ENCODE data around the gene PCDHB8.
"Not testable (repeated sequence)": the region's sequence is repeated elsewhere in the genome, so short reads cannot be mapped to it uniquely, and the experiment has no call there.

Gene PCDHB8

DNA sequence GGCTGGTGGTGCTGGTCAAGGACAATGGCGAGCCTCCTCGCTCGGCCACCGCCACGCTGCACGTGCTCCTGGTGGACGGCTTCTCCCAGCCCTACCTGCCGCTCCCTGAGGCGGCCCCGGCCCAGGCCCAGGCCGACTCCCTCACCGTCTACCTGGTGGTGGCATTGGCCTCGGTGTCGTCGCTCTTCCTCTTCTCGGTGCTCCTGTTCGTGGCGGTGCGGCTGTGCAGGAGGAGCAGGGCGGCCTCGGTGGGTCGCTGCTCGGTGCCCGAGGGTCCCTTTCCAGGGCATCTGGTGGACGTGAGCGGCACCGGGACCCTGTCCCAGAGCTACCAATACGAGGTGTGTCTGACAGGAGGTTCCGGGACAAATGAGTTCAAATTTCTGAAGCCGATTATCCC lies 47.8 kb downstream of the PCDHB8 start:
- DNase-seq (ENCODE audit: low spot score) = not testable (repeated sequence)

Measured in SK-N-DZ (cell line).